ENCODE data around the gene SEPTIN8. TPM values are rescaled to one million over a fixed set of nuclear protein-coding genes. Genes with fewer than 3 reads are reported as not detected.

SEPTIN8 gene
- total RNA-seq, 1 donor from 2014 or later: 26.9 TPM

DNA sequence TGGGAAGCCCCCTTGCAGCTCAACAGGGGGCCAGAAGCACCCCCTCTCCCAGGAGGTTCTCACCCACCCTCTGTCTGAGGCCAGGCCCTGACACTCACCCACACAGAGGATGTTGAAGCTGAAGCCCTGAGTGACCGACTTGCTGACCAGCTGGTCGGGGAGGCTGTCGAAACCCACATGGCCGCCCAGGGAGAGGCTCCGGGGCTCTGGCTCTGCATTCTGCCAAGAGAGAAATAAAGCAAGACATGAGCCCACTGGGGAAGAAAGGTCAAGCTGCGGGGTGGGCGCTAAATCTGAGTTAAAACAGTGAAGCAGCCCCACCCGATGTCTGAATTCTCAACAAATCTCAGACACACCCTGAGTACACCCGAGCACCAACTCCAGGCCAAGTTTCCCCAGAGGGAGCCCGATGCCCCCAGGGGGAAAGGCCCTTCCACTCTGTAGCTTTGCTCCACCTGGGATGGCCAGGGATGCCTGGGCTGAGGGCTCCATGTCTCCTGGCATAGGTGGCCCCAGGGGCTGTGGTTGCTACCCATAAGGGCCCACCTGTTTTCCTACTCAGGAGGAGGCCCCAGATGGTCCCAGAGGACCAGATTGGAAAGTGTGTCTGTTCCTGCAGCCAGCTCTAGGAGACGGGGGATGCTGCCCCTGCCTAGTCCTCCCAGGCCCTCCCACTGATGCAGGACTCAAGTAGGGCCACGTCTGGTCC is 11.6 kb downstream of the SEPTIN8 start:
- Mint-ChIP-seq H3K36me3 (ENCODE audit: unreplicated experiment) (no peaks in the 10 kb centered on the region), H3K27me3 (ENCODE audit: unreplicated experiment) (peaks cover 16% of the 10 kb centered on the region), H3K4me1 (ENCODE audit: low read depth, unreplicated experiment) (no peaks in the 10 kb centered on the region), H3K9me3 (ENCODE audit: unreplicated experiment) (peaks cover 4% of the 10 kb centered on the region), H3K27ac (ENCODE audit: unreplicated experiment) (no peak overlapping the region), H3K4me3 (ENCODE audit: unreplicated experiment) (no peak overlapping the region)
- TF ChIP-seq, protein P1, sequence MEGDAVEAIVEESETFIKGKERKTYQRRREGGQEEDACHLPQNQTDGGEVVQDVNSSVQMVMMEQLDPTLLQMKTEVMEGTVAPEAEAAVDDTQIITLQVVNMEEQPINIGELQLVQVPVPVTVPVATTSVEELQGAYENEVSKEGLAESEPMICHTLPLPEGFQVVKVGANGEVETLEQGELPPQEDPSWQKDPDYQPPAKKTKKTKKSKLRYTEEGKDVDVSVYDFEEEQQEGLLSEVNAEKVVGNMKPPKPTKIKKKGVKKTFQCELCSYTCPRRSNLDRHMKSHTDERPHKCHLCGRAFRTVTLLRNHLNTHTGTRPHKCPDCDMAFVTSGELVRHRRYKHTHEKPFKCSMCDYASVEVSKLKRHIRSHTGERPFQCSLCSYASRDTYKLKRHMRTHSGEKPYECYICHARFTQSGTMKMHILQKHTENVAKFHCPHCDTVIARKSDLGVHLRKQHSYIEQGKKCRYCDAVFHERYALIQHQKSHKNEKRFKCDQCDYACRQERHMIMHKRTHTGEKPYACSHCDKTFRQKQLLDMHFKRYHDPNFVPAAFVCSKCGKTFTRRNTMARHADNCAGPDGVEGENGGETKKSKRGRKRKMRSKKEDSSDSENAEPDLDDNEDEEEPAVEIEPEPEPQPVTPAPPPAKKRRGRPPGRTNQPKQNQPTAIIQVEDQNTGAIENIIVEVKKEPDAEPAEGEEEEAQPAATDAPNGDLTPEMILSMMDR (IDR thresholded peaks at IDR 0.05; ENCODE audit: partially characterized antibody, unreplicated experiment): no peak
- DNase-seq: no peak

DNA sequence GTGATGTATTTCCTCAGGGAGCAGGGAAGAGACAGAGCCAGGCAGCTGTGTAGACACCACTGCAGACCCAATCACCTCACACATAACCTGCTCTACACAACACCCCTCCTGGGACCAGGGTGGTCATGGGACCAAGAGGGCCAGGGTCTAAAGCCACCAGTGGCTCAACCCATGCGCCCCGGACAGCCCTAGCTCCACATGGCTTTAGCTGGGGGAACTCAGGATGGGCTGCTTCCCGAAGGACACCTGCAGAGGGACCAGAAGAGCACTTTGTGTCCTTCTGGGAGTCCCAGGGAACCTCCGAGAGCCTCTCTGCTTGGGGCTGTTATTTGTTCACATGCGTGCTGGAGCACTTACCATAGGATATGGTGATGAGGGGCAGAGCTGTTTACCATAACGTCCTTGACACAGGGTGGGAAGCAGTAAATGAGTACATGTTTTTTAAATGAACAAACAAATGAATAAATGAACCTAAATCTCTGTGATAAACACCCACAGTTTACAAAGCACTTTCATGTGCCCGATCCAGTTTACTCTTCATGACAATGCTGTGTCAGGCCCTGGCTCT is 12.3 kb downstream of the SEPTIN8 start:
- no peak for DNase-seq
- Mint-ChIP-seq H3K27me3 (ENCODE audit: unreplicated experiment) (peaks cover 16% of the 10 kb centered on the region), H3K4me3 (ENCODE audit: unreplicated experiment) (no peak overlapping the region), H3K9me3 (ENCODE audit: unreplicated experiment) (peaks cover 4% of the 10 kb centered on the region), H3K4me1 (ENCODE audit: low read depth, unreplicated experiment) (no peaks in the 10 kb centered on the region), H3K36me3 (ENCODE audit: unreplicated experiment) (no peaks in the 10 kb centered on the region), H3K27ac (ENCODE audit: unreplicated experiment) (peak overlapping the region; percentile 22)
- TF ChIP-seq, protein P1 (IDR thresholded peaks at IDR 0.05; ENCODE audit: partially characterized antibody, unreplicated experiment): no peak

DNA sequence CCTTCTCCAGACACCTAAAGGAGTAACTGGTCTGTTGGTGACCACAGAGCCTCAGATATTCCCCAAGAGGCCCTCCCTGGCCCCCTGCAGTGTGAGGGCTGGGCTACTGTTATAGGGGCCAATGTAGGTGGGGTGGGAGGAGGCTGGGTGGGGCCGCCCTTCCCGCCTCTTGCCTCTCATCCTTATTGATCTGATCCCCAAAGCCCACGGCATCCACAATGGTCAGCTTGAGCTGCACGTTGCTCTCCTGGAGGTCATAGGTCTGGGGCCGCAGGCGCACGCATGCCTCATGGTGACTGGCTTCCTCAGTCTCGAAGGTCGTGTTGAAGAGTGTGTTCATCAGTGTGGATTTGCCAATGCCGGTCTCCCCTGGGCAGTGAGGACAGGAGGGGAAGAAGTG is 13.0 kb downstream of the SEPTIN8 start:
- TF ChIP-seq, protein P1 (IDR thresholded peaks at IDR 0.05; ENCODE audit: partially characterized antibody, unreplicated experiment): no peak
- Mint-ChIP-seq H3K4me1 (ENCODE audit: low read depth, unreplicated experiment) (no peaks in the 10 kb centered on the region), H3K9me3 (ENCODE audit: unreplicated experiment) (peaks cover 4% of the 10 kb centered on the region), H3K36me3 (ENCODE audit: unreplicated experiment) (peaks cover under 1% of the 10 kb centered on the region), H3K27ac (ENCODE audit: unreplicated experiment) (no peak overlapping the region), H3K4me3 (ENCODE audit: unreplicated experiment) (no peak overlapping the region), H3K27me3 (ENCODE audit: unreplicated experiment) (peaks cover 14% of the 10 kb centered on the region)
- no peak for DNase-seq

DNA sequence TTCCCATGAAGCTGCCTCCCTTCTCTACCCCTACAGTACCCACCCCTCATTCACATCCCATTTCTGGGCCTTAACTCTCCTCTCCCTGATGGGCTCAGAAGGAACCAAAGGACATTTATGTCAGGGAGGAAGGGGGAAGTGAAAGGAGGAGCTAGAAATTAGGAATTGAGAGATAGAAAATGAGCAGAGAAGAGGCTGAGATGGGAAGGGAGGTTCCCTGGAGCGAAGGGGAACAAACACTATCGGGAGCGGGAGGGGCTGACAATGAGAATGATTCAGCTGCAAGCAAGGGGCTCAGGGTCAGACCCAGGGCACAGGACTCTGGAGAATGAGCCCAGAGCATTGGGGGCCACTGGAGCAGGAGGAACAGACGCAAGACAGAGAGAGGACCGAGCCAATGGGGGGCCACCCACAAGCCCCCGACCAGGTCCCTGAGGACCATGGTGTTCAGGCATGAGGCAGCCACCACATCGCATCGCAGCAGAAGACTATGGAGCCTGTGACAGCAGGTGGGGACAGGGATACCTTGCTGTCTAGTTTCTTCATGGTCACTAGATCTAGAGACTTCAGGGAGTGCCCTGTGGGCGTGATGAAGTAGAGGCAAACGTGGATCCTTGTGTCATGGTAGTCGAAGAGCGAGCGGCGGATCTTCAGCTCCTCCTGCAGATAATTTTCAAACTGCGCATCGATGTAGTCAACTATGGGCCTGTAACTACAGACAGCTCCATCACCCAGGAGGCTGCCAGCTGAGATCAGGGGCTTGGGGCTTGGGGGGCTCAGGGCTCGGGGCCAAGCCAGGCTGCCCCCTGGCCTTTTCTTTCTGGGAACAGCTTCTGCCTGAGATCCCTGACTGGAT is 13.6 kb downstream of the SEPTIN8 start:
- TF ChIP-seq, protein P1 (IDR thresholded peaks at IDR 0.05; ENCODE audit: partially characterized antibody, unreplicated experiment): no peak
- no peaks in the 10 kb centered on the region for H3K4me1 Mint-ChIP-seq (ENCODE audit: low read depth, unreplicated experiment)
- peaks cover 6% of the 10 kb centered on the region for H3K36me3 Mint-ChIP-seq (ENCODE audit: unreplicated experiment)
- H3K27me3 Mint-ChIP-seq (ENCODE audit: unreplicated experiment): peaks cover 14% of the 10 kb centered on the region
- no peak overlapping the region for H3K27ac Mint-ChIP-seq (ENCODE audit: unreplicated experiment)
- no peak overlapping the region for H3K4me3 Mint-ChIP-seq (ENCODE audit: unreplicated experiment)
- no peak for DNase-seq
- H3K9me3 Mint-ChIP-seq (ENCODE audit: unreplicated experiment): peaks cover 4% of the 10 kb centered on the region

All from glutamatergic neuron (in vitro differentiated cells).